Activated T-helper 2 cell treated with anti-CD3 and anti-CD28 coated beads, Interferon-gamma antibody, Interleukin-2, Interleukin-4, amounts not matched to agents 10 μg/mL and 5 μg/mL and 100 μg/mL, durations not matched to agents 14 hours and 24 hours and 36 hours (primary cell): Measurements from ENCODE around the gene PPP1R36. TPM values are rescaled to one million over a fixed set of nuclear protein-coding genes. Genes with fewer than 3 reads are reported as not detected.

Source experiments
- DNase-seq: peaks from one replicate; pipeline ENCODE4 v3.0.0; 2021; ENCODE audit warnings: low spot score
- H3K27ac Mint-ChIP-seq: one replicate; pipeline ENCODE4 v1.8.0; 2021; ENCODE audit warnings: mixed read lengths
- H3K27me3 Mint-ChIP-seq: one replicate; pipeline ENCODE4 v1.8.0; 2021; ENCODE audit warnings: low read depth, mixed read lengths
- H3K36me3 Mint-ChIP-seq: one replicate; pipeline ENCODE4 v1.8.0; 2021; ENCODE audit warnings: low read depth, mixed read lengths
- H3K4me1 Mint-ChIP-seq: one replicate; pipeline ENCODE4 v1.8.0; 2021; ENCODE audit warnings: low read depth, mixed read lengths
- H3K4me3 Mint-ChIP-seq: one replicate; pipeline ENCODE4 v1.8.0; 2021; ENCODE audit warnings: low read depth, mild to moderate bottlenecking, moderate library complexity, mixed read lengths
- H3K9me3 Mint-ChIP-seq: one replicate; pipeline ENCODE4 v1.8.0; 2021; ENCODE audit warnings: mixed read lengths
- intact Hi-C: fragments of 100-400 bp; cut with micrococcal nuclease; formaldehyde crosslinking; loops from one replicate; pipeline ENCODE4 v1.15.1; 2023
- total RNA-seq: library from RNA; stranded (reverse); gene quantifications from 2 replicates; pipeline ENCODE4 v1.2.3, GENCODE V29; 2022

PPP1R36 gene
- total RNA-seq, 1 donor from 2014 or later: not detected

GRCh38 chr14:64581363-64581762, 31.6 kb downstream of the PPP1R36 start:
- intact Hi-C loops: no loop called here
- no peaks in the 10 kb centered on the region for H3K9me3 Mint-ChIP-seq
- H3K36me3 Mint-ChIP-seq: no peaks in the 10 kb centered on the region
- no peak for DNase-seq
- H3K27ac Mint-ChIP-seq: no peak overlapping the region
- H3K27me3 Mint-ChIP-seq: no peaks in the 10 kb centered on the region
- no peak overlapping the region for H3K4me3 Mint-ChIP-seq
- no peaks in the 10 kb centered on the region for H3K4me1 Mint-ChIP-seq

GRCh38 chr14:64581817-64582216, 32.1 kb downstream of the PPP1R36 start:
- H3K27ac Mint-ChIP-seq: no peak overlapping the region
- H3K9me3 Mint-ChIP-seq: no peaks in the 10 kb centered on the region
- H3K27me3 Mint-ChIP-seq: no peaks in the 10 kb centered on the region
- no peak for DNase-seq
- H3K4me1 Mint-ChIP-seq: no peaks in the 10 kb centered on the region
- H3K36me3 Mint-ChIP-seq: no peaks in the 10 kb centered on the region
- intact Hi-C loops: no loop called here
- no peak overlapping the region for H3K4me3 Mint-ChIP-seq

- Mint-ChIP-seq H3K4me1 (no peaks in the 10 kb centered on the region), H3K27ac (no peak overlapping the region), H3K27me3 (no peaks in the 10 kb centered on the region), H3K9me3 (no peaks in the 10 kb centered on the region), H3K4me3 (no peak overlapping the region), H3K36me3 (no peaks in the 10 kb centered on the region)
- no peak for DNase-seq
- intact Hi-C loops: no loop called here
These were observed 34.4 kb downstream of the PPP1R36 start for GRCh38 chr14:64584190-64584589.

DNA sequence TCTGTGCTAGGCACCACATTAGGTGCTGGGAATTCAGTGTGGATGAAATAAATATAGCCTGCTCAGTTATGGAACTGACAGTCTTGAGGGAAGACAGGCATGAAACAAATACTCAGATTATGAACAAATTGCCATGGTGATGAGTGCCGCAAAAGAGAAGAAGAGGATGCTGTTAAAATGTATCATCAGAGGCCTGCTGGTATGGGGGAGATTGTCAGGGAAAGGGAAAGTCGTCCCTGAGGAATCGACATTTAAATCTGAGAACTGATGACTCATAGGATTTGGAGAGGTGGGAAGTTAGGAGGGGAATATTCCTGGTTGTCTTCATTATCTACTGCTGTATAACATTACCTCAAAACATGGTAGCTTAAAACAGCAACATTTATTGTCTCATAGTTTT, 42.0 kb downstream of the PPP1R36 start:
- Mint-ChIP-seq H3K27ac (no peak overlapping the region), H3K36me3 (no peaks in the 10 kb centered on the region), H3K27me3 (peaks cover 16% of the 10 kb centered on the region), H3K4me1 (no peaks in the 10 kb centered on the region), H3K4me3 (no peak overlapping the region), H3K9me3 (no peaks in the 10 kb centered on the region)
- intact Hi-C loops: no loop called here
- DNase-seq: no peak

DNA sequence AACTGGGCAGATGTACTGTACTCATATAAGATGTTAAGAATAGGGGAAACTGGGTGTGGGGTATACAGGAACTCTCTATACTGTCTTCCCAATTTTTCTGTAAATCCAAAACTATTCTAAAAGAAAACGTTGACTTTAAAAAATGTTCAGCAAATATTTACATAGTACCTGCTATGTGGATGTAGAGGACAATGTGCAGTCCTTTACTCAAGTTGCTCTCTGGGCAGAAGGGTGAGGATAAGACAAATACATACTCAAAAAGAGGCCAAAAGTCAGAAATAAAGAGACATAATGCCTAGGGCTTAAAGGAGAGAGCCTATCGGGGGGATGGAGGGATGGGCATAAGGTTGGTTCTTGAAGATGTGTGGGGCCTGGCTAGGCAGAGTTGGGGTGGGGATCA, 44.7 kb downstream of the PPP1R36 start:
- DNase-seq: no peak
- Mint-ChIP-seq H3K36me3 (no peaks in the 10 kb centered on the region), H3K27ac (no peak overlapping the region), H3K27me3 (peaks cover 18% of the 10 kb centered on the region), H3K4me1 (peaks cover 3% of the 10 kb centered on the region), H3K4me3 (no peak overlapping the region), H3K9me3 (no peaks in the 10 kb centered on the region)
- intact Hi-C loops: no loop called here

DNA sequence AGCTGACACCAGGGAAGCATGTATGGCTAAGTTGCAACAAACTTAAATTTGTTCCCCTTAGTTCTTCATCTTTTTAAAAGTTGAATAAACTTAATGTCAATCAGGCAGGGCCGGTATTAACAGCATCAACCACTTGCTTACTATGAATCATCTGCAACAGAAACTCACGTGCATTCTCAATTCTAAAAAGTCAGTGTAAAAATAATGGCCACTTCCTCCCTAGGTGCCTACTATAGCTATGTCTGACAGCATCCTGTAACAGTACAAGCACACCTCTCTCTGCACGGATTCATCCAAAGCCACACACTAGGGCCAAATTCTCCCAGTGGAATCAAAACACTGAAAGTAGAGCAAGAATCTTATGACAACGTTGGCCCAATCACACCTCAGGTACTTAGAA, 48.6 kb downstream of the PPP1R36 start:
- intact Hi-C loops: no loop called here
- Mint-ChIP-seq H3K27me3 (peaks cover 17% of the 10 kb centered on the region), H3K4me3 (no peak overlapping the region), H3K36me3 (no peaks in the 10 kb centered on the region), H3K4me1 (peaks cover 3% of the 10 kb centered on the region), H3K27ac (no peak overlapping the region), H3K9me3 (no peaks in the 10 kb centered on the region)
- no peak for DNase-seq

DNA sequence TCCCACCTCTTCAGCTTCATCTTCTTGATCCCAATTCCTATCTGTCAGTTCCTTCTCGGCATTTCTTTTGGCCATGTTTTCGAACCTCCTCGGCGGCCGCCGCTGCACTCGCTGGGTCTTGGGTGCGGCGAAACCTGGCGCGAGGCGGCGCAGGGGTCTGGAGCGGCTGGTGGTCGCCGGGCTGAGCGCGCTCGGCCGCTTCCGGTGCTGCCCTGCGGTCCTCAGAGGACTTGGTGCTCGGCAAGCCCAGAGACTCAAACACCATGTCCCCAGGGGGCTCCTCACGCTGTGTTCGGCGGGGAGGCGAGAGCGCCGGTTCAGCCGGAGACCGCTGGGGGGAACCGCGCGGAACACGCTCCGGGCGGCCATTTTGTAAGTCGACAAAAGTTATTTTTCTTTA, 51.8 kb downstream of the PPP1R36 start:
- H3K4me3 Mint-ChIP-seq: no peak overlapping the region
- no peaks in the 10 kb centered on the region for H3K36me3 Mint-ChIP-seq
- no peak overlapping the region for H3K27ac Mint-ChIP-seq
- H3K9me3 Mint-ChIP-seq: no peaks in the 10 kb centered on the region
- H3K27me3 Mint-ChIP-seq: peaks cover 22% of the 10 kb centered on the region
- intact Hi-C loops: no loop called here
- DNase-seq: no peak
- H3K4me1 Mint-ChIP-seq: peaks cover 3% of the 10 kb centered on the region

- Mint-ChIP-seq H3K36me3 (no peaks in the 10 kb centered on the region), H3K27ac (no peak overlapping the region), H3K9me3 (no peaks in the 10 kb centered on the region), H3K4me3 (no peak overlapping the region), H3K27me3 (peaks cover 21% of the 10 kb centered on the region), H3K4me1 (peaks cover 3% of the 10 kb centered on the region)
- no peak for DNase-seq
- intact Hi-C loops: no loop called here
These were observed 53.1 kb downstream of the PPP1R36 start for GRCh38 chr14:64602826-64603225.

DNA sequence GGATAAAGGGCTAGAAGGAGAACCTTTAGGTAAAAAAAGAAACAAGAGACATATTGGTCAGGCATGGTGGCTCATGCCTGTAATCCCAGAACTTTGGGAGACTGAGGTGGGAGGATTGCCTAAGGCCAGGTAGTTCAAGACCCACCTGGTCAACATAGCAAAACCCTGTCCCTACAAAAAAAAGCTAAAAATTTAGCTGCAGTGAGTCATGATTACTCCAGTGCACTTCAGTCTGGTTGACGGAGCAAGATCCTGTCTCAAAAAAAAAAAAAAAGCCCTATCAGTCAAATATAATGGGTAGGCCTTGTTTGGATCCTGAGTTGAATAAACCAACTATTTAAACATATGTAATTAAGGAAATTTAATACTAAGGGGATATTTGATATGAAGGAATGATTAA, 54.2 kb downstream of the PPP1R36 start:
- DNase-seq: no peak
- Mint-ChIP-seq H3K27me3 (peaks cover 21% of the 10 kb centered on the region), H3K9me3 (no peaks in the 10 kb centered on the region), H3K36me3 (no peaks in the 10 kb centered on the region), H3K4me1 (no peaks in the 10 kb centered on the region), H3K4me3 (no peak overlapping the region), H3K27ac (no peak overlapping the region)
- intact Hi-C loops: no loop called here

DNA sequence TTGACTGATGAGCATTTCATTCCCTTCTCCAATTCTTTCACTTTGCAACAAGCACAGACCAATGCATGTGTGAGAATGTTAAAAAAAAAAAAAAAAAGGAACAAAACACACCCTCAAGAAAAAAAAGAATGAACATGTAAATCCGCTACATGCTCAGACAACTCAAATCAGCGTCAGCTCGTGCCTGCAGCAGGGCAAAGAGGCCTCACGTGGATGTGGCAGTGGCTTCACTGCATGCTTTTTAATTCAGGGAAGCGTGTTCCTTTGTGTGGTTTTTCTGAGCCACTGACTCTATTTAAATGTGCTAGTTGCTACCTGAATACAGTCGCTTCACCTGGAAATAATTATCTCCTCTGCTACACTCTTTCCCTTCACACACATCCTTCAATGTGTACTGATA, 55.1 kb downstream of the PPP1R36 start:
- H3K27me3 Mint-ChIP-seq: peaks cover 25% of the 10 kb centered on the region
- no peaks in the 10 kb centered on the region for H3K4me1 Mint-ChIP-seq
- no peak overlapping the region for H3K27ac Mint-ChIP-seq
- no peaks in the 10 kb centered on the region for H3K9me3 Mint-ChIP-seq
- intact Hi-C loops: no loop called here
- DNase-seq: no peak
- no peak overlapping the region for H3K4me3 Mint-ChIP-seq
- no peaks in the 10 kb centered on the region for H3K36me3 Mint-ChIP-seq

DNA sequence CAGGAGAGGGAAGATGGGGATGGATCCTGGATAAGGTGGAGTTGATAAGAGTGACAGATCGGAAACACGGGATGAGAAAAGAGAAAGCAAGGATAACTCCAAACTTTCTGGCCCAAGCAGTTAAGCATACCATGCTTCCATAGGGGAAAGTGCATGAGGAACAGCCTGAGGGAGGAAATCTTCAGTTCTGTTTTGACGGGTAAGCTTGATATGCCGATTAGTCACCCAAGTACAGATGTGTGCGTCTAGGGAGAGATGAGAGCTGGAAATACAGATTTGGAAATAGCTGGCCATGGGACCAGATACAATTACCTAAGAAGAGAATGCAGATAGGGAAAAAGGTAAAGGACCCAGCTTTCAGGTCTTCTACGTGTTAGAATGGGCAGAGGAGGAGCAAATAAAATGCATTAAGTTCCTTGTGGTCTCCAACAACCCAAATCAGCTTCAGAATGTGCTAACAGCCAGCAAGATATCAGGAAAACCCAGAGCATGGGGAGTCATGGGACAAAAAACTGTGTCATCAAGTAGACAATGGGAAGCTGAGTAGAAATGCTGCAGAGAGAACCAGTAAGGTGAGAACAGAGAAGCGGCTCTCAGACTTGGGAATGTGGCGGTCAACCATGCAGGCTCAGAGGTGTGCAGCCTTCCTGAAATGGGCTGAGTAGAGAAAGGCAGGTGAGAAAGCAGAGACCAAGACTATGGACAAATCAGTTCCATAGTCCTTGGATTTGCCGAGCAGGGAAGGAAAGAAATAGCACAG, 56.3 kb downstream of the PPP1R36 start:
- no peaks in the 10 kb centered on the region for H3K36me3 Mint-ChIP-seq
- H3K27ac Mint-ChIP-seq: no peak overlapping the region
- no peak for DNase-seq
- H3K4me3 Mint-ChIP-seq: no peak overlapping the region
- no peaks in the 10 kb centered on the region for H3K9me3 Mint-ChIP-seq
- H3K4me1 Mint-ChIP-seq: no peaks in the 10 kb centered on the region
- peaks cover 27% of the 10 kb centered on the region for H3K27me3 Mint-ChIP-seq
- intact Hi-C loops: no loop called here

DNA sequence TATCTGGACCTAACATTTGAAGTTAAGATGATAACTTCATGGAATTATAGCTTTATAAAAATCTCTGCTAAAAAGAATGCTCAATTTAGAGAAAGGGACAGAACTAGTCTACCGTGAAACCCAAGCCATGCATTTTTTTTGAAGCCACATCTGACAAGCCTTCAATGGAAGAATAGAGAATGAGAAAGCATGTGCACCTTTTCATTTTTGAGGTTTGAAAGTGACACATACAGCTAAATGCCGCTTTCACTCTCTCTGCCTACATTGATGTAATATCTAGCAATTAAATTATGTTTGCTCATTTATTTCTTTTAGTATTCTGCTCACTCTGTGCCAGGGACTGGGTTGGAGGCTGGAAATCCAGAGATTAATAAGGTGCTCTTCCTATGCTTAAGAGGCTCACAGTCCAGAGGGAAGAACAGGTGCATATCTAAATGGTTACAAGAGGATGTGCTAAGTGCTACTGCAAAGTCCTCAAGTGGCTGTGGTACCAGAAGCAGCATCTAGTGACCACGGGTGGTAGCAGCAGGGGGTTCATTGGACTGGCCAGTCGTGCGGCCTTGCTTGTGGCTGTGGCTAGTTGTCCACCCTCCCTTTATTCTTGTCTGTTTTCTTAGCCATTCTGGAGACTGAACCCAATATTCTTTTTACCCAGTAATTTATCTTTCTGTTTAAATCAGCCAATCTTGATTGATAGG, 60.4 kb downstream of the PPP1R36 start:
- Mint-ChIP-seq H3K4me3 (no peak overlapping the region), H3K36me3 (no peaks in the 10 kb centered on the region), H3K9me3 (no peaks in the 10 kb centered on the region), H3K27ac (no peak overlapping the region), H3K4me1 (no peaks in the 10 kb centered on the region), H3K27me3 (peaks cover 23% of the 10 kb centered on the region)
- intact Hi-C loops: no loop called here
- DNase-seq: no peak

DNA sequence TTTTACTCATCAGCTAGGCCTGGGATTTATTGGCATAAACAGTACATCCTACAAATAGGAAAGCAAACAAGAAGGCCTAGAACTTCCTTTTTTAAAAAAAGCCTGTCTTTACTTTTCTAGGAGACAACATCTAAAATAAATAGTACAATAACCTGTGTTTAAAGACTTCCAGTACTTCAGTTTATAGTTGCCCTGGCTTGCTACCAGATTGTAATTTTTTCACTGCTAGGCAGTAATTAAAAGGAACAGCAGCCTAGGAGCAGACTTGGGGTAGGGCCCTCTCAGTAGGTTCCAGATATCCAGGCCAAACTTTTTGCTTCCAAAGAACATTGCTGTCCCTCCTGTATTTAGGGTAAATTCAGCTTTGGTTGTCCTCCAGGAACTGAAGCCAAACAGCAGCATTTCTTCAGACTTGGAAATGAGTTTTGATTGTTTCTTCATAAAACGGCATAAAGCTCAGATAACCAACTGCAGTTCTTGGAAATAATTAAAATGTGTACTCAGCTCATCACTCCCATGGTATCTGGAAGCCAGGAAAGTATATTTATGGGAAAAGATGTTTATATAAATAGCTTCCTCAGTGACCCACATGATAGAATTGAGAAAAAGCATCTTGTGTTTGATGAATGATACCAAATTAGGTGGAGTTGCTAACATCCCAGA, 61.7 kb downstream of the PPP1R36 start:
- peaks cover 17% of the 10 kb centered on the region for H3K27me3 Mint-ChIP-seq
- H3K4me1 Mint-ChIP-seq: no peaks in the 10 kb centered on the region
- no peak for DNase-seq
- H3K9me3 Mint-ChIP-seq: no peaks in the 10 kb centered on the region
- H3K27ac Mint-ChIP-seq: no peak overlapping the region
- H3K36me3 Mint-ChIP-seq: no peaks in the 10 kb centered on the region
- intact Hi-C loops: no loop called here
- H3K4me3 Mint-ChIP-seq: no peak overlapping the region
